KMS-11 (cell line): ENCODE results near the gene EML5.

Source experiments
- H2AFZ ChIP-seq: fragments of 200-600 bp; sonication (generic); 2 replicates; pipeline ENCODE4 v1.6.1; 2016; ENCODE audit warnings: antibody characterized with exemption, mixed run types, low read depth
- H3K27ac ChIP-seq: fragments of 200-600 bp; sonication (generic); 2 replicates; pipeline ENCODE4 v1.6.1; 2016; ENCODE audit warnings: mild to moderate bottlenecking, mixed run types
- H3K27me3 ChIP-seq: fragments of 200-600 bp; sonication (generic); 2 replicates; pipeline ENCODE4 v1.6.1; 2017; ENCODE audit warnings: mild to moderate bottlenecking, low read depth, mixed run types, moderate library complexity; ENCODE audit not compliant: insufficient read depth
- H3K36me3 ChIP-seq: fragments of 200-600 bp; sonication (generic); 2 replicates; pipeline ENCODE4 v1.6.1; 2017; ENCODE audit warnings: mild to moderate bottlenecking, mixed run types; ENCODE audit not compliant: insufficient read depth
- H3K4me1 ChIP-seq: fragments of 200-600 bp; sonication (generic); 2 replicates; pipeline ENCODE4 v1.6.1; 2016; ENCODE audit warnings: mild to moderate bottlenecking, low read depth, mixed run types; ENCODE audit not compliant: poor library complexity, severe bottlenecking
- H3K4me2 ChIP-seq: fragments of 200-600 bp; sonication (generic); 2 replicates; pipeline ENCODE4 v1.7.0; 2016; ENCODE audit warnings: mild to moderate bottlenecking, mixed run types
- H3K4me3 ChIP-seq: fragments of 200-600 bp; sonication (generic); IDR thresholded peaks from 2 replicates; pipeline ENCODE4 v1.6.1; 2017; ENCODE audit warnings: low read depth, low read length, mixed read lengths; ENCODE audit not compliant: insufficient read depth
- H3K79me2 ChIP-seq: fragments of 200-600 bp; sonication (generic); 2 replicates; pipeline ENCODE4 v1.6.1; 2016; ENCODE audit warnings: low read depth, mixed run types; ENCODE audit not compliant: insufficient read depth
- H3K9ac ChIP-seq: fragments of 200-600 bp; sonication (generic); 2 replicates; pipeline ENCODE4 v1.6.1; 2016; ENCODE audit warnings: mild to moderate bottlenecking, mixed run types
- H4K20me1 ChIP-seq: fragments of 200-600 bp; sonication (generic); 2 replicates; pipeline ENCODE4 v1.6.1; 2016; ENCODE audit warnings: mild to moderate bottlenecking, mixed run types; ENCODE audit not compliant: insufficient read depth
- TF ChIP-seq, protein P1 (sequence below): fragments of 200-600 bp; sonication (generic); conservative IDR thresholded peaks from 2 replicates; pipeline ENCODE4 v1.6.1; 2017; ENCODE audit warnings: low read depth, mild to moderate bottlenecking, antibody characterized with exemption, low read length, moderate library complexity, mixed read lengths

EML5 gene

DNA sequence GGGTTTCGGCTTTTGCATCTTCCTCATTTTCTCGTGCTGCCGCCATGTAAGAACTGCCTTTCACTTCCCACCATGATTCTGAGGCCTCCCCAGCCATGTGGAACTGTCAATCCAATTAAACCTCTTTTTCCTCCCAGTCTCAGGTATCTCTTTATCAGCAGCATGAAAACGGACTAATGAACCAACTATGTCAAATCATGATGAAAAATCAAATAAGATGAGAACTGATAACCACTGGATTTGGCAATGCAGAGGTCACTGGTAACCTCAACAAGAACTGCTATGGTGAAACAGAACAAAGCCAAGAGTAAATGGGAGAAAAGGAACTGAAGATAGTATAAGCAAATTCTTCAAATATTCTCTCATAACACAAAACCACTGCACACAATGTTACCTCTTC lies 6.0 kb downstream of the EML5 start:
- Histone ChIP-seq H3K27ac (no peak overlapping the region), H3K79me2 (no peaks in the 10 kb centered on the region), H3K4me2 (no peak overlapping the region), H3K4me1 (peaks cover 10% of the 10 kb centered on the region), H2AFZ (no peak overlapping the region), H3K9ac (no peak overlapping the region), H3K4me3 (no peak overlapping the region), H4K20me1 (no peaks in the 10 kb centered on the region), H3K27me3 (no peaks in the 10 kb centered on the region), H3K36me3 (no peaks in the 10 kb centered on the region)
- TF ChIP-seq, protein P1, sequence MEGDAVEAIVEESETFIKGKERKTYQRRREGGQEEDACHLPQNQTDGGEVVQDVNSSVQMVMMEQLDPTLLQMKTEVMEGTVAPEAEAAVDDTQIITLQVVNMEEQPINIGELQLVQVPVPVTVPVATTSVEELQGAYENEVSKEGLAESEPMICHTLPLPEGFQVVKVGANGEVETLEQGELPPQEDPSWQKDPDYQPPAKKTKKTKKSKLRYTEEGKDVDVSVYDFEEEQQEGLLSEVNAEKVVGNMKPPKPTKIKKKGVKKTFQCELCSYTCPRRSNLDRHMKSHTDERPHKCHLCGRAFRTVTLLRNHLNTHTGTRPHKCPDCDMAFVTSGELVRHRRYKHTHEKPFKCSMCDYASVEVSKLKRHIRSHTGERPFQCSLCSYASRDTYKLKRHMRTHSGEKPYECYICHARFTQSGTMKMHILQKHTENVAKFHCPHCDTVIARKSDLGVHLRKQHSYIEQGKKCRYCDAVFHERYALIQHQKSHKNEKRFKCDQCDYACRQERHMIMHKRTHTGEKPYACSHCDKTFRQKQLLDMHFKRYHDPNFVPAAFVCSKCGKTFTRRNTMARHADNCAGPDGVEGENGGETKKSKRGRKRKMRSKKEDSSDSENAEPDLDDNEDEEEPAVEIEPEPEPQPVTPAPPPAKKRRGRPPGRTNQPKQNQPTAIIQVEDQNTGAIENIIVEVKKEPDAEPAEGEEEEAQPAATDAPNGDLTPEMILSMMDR, result no peak

DNA sequence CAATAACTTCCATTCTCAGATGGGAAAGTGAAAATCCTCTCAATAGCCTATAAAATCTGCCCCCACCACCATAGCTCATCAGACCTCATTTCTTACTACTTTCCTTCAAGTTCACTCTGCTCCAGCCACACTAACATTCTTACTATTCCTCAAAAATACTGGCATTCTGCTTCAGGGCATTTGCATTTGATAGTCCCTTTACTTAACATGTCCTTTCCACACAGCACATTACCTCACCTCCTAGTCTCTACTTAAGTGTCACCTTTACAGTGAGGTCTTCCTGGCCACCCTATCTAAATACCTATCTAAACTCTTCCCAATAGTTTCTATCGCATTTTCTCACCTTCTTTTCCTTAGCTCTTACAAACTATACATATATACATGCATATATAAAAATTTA lies 6.8 kb downstream of the EML5 start:
- TF ChIP-seq, protein P1, result no peak
- Histone ChIP-seq H3K79me2 (no peaks in the 10 kb centered on the region), H2AFZ (no peak overlapping the region), H4K20me1 (no peaks in the 10 kb centered on the region), H3K4me1 (peaks cover 5% of the 10 kb centered on the region), H3K9ac (no peak overlapping the region), H3K36me3 (no peaks in the 10 kb centered on the region), H3K27me3 (no peaks in the 10 kb centered on the region), H3K4me3 (no peak overlapping the region), H3K4me2 (no peak overlapping the region), H3K27ac (no peak overlapping the region)

DNA sequence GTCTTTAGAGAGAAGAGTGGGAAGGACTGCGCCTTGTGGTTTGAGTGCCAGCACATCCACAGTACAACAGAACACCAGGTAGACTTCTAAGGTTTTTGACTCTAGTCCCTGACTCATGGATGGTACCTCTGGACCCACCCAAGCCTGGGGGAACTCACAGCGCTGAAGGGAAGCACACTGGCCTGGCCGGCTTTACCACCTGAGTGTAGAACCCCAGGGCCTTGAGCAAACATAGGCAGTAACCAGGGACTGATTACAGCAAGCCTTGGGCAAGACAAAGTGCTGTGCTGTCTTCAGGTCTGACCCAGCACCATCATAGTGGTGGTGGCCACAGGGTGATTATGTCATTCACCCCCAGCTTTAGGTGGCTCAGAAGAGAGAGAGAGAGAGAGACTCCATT lies 17.2 kb downstream of the EML5 start:
- H3K4me3 ChIP-seq, result no peak overlapping the region
- H3K27me3 ChIP-seq, result no peaks in the 10 kb centered on the region
- H2AFZ ChIP-seq, result no peak overlapping the region
- H3K4me1 ChIP-seq, result no peaks in the 10 kb centered on the region
- no peak overlapping the region for H3K4me2 ChIP-seq
- TF ChIP-seq, protein P1, result no peak
- H3K27ac ChIP-seq, result no peak overlapping the region
- H3K36me3 ChIP-seq, result no peaks in the 10 kb centered on the region
- no peaks in the 10 kb centered on the region for H4K20me1 ChIP-seq
- H3K9ac ChIP-seq, result no peak overlapping the region
- no peaks in the 10 kb centered on the region for H3K79me2 ChIP-seq

DNA sequence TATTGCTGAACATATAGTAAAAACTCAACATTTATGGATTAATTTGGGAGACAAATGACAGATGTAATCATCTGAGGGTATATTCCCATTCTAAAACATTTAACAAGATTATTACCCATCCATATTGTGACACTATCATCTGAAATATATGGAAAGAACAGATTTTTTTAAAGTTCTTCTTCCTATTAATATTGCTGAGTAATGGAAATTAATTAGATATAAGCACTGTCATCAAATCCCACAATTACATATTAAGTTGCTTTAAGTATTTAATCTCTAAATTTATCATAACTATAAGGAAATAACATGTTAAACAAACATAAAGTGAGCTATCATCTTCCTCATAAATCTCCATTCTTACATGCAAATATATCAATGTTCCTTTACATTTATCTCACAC lies 22.0 kb downstream of the EML5 start:
- Histone ChIP-seq H3K79me2 (no peaks in the 10 kb centered on the region), H2AFZ (no peak overlapping the region), H3K4me2 (no peak overlapping the region), H3K4me3 (no peak overlapping the region), H3K27ac (no peak overlapping the region), H3K4me1 (no peaks in the 10 kb centered on the region), H3K36me3 (no peaks in the 10 kb centered on the region), H3K9ac (no peak overlapping the region), H4K20me1 (no peaks in the 10 kb centered on the region), H3K27me3 (no peaks in the 10 kb centered on the region)
- TF ChIP-seq, protein P1, result no peak

DNA sequence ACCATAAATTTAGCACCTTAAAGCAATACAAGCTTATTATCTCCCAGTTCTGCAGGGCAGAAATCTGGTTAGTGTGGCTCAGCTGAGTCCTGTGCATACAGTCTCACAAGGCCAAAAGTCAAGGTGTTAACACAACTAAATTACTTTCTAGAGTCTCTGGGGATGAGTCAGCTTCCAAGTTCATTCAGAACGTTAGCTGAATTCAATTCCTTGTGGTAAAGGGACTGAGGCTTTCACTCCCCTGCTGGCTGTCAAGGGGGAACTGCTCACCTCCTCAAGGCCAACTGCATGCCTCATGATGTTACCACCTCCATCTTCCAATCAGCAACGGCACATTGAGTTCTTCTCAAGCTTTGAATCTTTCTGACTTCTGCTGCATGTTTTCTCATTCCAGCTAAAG lies 27.6 kb downstream of the EML5 start:
- no peak overlapping the region for H3K9ac ChIP-seq
- no peak overlapping the region for H2AFZ ChIP-seq
- no peaks in the 10 kb centered on the region for H3K27me3 ChIP-seq
- H4K20me1 ChIP-seq, result no peaks in the 10 kb centered on the region
- H3K4me1 ChIP-seq, result no peaks in the 10 kb centered on the region
- TF ChIP-seq, protein P1, result no peak
- no peaks in the 10 kb centered on the region for H3K36me3 ChIP-seq
- no peaks in the 10 kb centered on the region for H3K79me2 ChIP-seq
- H3K27ac ChIP-seq, result no peak overlapping the region
- H3K4me3 ChIP-seq, result no peak overlapping the region
- H3K4me2 ChIP-seq, result no peak overlapping the region
